Stimulated activated CD4-positive, alpha-beta T cell treated with anti-CD3 and anti-CD28 coated beads, Interleukin-1b, Interleukin-23, amount 100 ng/mL, for 4 hours (primary cell): ENCODE results near the gene TERF2IP.

ENCODE experiments used
- DNase-seq, 2 donors: peaks; one replicate each; pipeline ENCODE4 v3.0.0-alpha.2; 2020; ENCODE audit warnings: low read depth in 2 of 2

The TERF2IP gene

DNA sequence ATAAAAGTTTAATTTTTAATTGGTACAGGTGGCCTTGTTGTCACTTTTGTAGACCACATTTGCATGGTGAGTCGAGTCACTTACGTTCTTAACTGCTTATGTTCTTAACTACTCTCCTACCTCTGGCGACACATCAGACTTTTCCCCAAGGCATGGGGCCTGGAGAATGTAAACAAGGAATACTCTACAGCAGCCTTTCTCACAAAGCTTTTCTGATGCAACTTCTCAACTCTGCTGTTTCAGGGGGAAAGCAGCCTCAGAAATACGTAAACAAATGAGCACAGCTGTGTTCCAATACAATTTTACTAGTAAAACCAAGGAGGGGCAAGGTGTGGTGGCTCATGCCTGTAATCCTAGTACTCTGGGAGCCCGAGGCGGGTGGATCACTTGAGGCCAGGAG is 7.0 kb upstream of the TERF2IP start:
- no peak for DNase-seq

DNA sequence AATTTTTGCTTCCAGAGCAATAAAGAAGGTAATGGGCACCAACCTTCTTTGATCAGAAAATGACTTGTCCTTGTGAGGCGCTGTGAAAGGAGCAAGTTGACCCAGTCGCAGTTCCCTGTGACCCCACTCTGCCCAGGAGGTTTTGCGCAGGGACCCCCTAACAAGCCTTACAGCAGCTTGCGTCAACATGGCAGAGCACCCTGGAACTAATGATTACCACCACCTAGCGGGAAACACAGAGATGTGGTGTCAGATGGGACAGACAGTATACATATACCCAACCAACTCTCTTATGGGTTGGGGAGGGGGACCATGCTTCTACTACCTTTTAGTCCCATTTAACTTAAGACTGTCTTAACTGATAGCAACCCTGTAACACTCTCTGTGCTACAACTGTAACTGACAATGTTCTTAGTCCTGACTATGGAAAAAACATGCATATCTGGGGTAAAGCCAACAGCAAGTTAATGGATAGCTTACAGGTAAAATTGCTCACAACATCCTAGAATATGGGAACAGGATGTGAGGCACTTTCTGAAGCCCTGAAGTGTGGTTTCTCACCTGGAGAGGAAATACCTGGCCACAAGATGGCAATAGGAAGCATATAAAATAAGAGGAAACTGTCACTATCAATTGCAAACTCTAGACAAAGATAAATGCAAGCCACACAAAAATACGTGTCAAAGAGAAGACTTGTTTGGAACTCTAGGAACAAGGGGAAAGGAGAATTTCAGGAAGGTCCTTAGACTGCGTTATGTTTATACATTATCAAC is 3.1 kb upstream of the TERF2IP start:
- no peak for DNase-seq

DNA sequence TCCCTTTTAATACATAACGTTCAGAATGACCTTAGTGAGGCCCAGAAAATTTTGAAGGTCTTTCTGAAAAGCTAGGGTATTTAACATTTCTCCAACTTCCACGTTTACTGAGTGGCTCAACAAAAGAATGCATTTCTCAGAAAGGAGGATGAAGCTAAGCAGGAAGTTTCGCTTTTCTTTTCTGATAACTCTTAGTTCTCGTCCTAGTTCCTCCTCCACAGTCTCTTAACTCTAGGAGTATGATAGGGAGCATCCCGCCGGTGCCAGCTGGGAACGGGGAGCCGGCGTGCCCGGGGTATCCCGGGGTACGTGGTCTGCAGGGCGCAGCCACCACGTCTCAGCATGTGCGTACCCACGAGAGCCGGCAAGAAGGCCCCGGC is 471 bp upstream of the TERF2IP start:
- DNase-seq, result no peak

DNA sequence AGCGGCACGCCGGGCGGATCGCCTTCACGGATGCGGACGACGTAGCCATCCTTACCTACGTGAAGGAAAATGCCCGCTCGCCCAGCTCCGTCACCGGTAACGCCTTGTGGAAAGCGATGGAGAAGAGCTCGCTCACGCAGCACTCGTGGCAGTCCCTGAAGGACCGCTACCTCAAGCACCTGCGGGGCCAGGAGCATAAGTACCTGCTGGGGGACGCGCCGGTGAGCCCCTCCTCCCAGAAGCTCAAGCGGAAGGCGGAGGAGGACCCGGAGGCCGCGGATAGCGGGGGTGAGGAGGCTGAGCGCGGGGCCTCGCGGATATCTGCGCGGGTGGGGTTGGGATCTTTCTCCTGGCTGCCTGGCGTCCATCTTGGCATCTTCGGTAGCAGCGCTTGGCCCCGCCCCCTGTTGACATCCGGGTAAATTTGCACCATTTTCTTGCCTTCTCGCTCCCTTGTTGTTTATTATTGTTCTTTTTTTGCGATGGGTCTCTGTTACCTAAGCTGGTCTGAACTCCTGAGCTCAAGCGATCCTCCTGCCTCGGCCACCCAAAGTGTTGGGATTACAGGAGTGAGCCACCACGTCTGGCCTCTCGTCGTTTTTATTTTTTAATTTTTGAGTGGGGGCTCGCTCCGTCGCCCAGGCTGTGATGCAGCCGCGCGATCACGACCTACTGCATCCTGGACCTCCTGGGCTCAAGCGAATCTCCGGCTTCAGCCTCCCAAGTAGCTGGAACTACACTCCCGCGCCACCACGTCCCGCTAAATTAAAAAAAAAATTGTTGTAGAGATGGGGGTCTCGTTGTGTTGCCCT is 898 bp downstream of the TERF2IP start:
- peak; percentile 74 to 80 for DNase-seq

DNA sequence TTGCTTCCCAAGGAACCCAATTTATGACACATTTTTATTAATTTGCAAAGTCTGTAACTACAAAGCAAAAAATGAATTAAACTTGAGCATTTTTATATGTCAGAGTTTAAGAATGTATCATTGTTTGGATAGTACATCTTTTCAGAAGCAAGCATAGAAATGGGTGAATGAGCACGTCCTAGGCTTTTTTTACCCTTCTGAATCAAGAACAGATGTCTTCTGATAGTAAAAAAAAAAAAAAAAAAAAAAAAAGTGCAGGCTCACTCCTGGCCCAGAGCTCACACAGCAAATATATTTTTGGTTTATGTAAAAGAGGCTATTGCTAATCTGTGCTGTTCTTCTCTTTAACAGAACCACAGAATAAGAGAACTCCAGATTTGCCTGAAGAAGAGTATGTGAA is 6.3 kb downstream of the TERF2IP start:
- no peak for DNase-seq

DNA sequence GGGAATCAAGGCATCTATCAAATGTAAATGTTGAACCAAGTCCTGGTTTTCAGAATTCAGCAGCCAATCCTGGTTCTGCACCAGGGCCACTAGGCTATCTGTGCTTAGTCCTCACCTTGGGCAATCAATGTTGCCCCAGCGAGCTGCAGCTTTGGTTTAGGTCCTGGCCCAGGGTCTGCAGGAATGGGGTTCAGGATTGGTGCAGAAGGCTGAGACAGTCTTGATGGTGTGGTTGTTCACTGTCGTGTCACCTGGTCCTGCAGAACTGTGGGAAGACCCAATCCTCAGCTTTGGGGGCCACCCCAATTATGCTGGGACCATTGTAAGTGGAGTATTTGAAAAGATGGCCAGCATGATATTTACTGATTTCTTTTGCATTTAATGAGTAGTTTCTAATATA is 10.6 kb downstream of the TERF2IP start:
- no peak for DNase-seq

DNA sequence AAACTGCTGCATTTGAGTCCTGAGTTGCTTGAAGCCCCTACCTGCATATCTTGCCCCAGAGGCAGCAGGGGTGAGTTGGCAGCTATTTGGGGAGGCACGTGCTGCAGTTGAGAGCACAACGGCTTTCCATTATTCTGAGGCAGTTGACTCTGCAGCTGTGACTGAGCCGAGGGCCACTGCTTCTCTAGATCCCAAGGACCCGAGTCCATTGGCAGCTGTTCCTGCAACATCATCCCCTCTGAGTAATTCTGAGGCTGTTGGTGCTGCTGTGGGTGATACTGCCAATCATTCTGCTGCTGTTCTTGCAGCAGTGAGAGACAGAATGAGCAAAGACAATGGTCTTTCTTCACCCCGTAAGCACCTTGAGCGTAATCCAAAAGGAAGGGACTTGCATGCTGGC is 12.7 kb downstream of the TERF2IP start:
- no peak for DNase-seq

DNA sequence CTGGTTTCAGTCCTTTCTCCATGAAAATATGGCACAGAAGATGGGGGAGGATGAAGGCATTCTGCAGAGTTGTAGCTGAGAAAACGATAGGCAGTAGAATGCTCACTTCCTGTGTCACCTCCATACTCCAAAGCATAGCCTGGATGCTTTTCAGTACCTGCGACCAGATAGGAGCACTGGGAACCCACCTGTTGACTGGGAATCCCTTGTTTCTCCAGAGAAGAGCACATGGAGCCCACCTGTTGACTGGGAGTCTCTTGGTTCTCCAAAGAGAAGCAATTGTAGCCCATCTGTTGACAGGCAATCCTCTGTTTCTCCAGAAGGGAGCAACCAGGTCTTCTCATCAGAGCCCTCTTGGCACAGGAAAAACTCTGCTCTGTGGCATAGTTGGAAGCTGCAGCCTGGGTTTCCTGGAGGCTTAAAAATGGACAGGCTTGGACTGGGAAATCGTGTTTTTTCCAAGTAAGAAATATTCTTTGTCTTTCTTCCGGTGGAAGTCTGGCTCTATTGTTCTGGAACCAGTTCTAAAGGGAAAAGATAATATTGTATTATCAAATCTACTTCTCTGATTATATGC is 13.2 kb downstream of the TERF2IP start:
- DNase-seq, result no peak

DNA sequence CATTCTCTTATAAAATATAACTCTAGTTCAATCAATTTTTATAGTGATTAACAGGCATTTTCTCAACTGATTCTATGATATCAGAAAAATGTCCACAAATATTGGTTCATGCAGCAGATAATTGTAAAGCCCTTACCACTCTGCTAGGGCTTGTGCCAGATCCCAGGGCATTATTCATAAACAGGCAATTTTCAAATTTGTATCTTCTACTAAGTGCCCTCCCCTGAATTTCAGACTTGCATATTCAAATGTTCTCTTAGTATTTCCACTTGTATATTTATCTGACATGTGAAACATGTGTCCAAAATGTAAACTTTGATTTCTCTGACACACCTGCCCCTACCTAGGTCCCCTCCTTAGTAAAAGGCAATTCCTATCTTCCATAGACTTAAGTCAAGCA is 19.9 kb downstream of the TERF2IP start:
- DNase-seq, result no peak

DNA sequence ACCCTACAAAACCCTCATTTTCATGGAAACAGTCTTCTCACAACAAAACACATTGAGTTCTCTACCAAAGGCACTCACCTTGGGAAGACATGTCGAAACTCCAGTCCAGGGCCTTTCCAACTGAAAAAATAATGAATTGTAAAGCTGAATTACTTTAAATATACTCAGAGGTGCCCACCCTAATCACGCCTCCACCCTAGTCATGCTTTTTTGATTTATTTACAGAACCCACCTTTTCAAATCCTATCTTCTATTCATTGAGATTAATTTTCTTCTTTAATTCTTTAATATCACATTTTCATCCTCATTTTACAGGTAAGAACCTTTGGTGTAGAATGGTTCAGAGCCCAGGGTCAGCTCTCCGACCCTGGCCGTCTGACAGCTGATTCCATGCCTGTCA is 29.3 kb downstream of the TERF2IP start, which contains the start of gene CPHXL2:
CPHXL2 (minus strand) TSS at position 101 of the 400 bp plus-strand sequence; CDS start at position 91, 10 bp downstream.
- no peak for DNase-seq

DNA sequence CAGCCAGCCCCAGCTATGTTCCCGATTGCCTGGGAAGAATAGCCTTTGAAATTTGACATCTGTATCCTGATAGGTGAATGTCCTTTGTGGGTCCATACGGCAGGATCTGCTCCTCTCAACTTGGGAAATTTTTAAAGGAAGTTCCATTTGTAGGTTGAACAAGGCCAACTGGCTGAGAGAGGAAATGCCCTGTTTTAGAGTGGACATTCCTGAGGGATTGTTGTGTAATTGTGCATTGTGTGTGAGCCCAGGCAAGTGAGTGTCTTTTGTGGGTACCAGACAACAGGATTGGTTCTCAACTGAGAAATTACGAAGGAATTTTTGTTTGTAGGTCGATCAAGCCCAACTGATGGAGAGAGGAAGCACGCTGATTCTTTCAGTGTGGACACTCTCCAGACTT is 31.8 kb downstream of the TERF2IP start:
- DNase-seq, result no peak

DNA sequence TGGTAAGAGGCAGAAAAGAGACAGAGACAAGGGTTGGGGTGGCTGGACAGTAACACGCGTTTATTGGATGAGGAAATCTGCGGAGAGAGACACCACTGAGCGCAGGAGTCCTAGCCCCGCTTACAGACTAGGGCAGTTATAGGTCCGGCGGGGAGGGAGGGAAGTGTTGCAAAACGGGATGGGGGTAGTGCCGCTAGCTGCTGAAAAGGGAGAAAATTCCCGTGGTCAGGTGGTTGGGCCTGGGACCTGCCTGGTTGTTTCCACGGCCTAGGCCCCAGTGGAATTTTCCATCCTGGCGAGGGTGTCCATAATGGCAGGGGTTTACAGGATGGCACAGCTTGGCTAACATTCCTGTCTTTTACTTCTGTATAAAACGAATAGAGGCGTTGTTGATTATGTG is 34.7 kb downstream of the TERF2IP start:
- DNase-seq, result no peak

DNA sequence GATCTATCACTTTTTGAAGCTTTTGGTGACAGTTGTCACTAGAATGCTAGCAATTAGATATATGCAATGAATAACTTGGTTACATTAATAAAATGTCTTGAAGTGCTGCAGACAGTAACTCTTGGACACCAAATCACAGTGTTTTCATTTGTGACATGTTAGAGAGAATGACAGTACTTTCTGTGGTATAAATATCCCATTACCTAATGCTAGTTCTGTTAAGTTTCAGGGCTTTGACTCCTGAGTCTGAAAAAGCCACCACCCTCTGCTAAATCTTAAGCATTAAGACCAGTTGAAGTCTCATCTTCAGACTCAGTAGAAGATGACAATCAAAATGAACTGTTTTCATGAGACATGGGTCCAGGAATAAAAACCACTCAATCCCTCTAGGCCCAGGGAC is 39.8 kb downstream of the TERF2IP start:
- DNase-seq, result no peak

DNA sequence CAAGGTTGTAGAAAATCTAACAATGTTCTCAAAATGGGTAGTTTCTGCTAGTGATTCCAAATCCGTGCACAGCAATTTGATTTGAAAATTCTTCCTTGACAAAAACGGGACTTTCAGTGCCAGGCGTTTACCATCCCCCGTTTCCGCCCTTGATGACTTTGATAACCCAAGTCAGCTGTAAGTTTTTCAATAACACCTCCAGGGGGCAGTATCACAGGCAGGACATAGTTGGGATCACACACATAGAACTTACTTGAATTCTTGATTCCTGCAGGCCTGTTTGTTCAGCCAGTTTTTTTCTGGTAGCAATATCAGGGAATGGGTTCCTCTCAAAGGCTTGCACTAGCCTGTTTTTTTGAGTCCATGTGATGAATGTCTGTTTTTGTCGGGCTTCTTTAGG is 48.1 kb downstream of the TERF2IP start:
- no peak for DNase-seq

DNA sequence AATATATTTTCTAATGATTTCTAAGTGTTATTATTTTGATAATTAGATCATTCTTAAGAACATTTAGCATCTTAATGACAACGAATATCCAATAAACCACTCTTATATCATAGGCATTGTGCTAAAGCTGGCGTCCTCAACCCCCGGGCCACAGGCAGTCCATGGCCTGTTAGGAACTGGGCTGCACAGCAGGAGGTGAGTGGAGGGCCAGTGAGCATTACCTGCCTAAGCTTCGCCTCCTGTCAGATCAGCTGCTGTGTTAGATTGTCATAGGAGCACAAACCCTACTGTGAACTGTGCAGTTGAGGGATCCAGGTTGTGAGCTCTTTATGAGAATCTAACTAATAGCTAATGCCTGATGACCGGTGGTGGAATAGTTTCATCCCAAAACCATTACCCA is 50.0 kb downstream of the TERF2IP start:
- DNase-seq, result no peak

DNA sequence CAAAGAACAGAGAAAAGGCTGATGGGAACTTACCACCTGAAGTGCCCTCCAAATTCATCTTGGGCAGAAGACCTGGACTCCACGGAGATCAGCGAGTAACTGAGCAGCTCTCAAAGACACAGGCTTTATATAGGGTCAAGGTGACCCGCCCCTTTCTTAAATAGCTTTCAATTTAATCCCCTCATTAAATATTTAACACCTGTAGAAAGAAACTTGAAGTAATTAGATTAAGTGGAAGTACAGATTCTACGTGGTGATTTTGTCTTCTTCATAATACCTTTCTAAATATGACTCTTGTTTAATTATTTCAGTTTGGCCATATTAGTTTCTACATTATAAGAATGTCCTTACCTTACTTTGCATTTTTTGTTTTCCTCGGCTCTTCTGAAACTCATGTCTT is 53.8 kb downstream of the TERF2IP start, which contains the start of gene DUXB:
DUXB (minus strand) TSS at position 101 of the 400 bp plus-strand sequence; CDS start at position 58, 43 bp downstream.
- DNase-seq, result no peak

DNA sequence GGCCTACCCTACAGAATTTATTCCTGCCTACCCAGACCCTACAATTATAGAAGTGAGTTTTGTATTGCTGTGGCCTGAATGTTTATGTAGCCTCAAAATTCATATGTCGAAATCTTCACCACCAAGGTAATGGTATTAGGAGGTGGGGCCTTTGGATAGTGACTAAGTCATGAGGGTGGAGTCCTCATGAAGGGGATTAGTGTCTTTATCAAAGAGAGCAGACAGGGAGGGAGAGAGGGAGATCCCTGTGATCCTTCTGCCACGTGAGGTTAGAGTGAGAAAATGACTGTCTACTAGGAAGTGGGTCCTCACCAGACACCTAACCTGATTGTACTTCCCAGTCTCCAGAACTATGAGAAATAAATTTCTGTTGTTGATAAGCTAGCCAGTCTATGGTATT is 54.7 kb downstream of the TERF2IP start:
- no peak for DNase-seq

DNA sequence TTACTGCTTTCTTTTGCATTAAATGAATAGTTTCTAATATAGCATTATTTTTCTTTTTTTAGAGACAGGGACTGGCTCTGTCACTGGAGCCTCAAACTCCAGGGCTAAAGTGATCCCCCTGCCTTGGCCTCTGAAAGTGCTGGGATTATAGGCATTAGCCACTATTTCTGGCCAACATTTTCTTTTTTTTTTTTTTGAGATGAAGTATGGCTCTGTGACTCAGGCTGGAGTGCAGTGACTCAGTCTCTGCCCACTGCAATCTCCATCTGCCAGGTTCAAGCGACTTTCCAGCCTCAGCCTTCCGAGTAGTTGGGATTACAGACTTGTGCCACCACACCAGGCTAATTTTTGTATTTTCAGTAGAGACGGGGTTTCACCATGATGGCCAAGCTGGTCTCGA is 55.7 kb downstream of the TERF2IP start:
- DNase-seq, result no peak
